Neuronal stem cell (in vitro differentiated cells): Measurements from ENCODE around the gene SUGP1.

Experiments used
- DNase-seq: peaks from one replicate; pipeline ENCODE4 v3.0.0-alpha.2; 2013; ENCODE audit warnings: low spot score
- H2AFZ ChIP-seq: one replicate; pipeline ENCODE4 v1.6.1; 2013; ENCODE audit warnings: mild to moderate bottlenecking, low read length, inconsistent platforms
- H2AK5ac ChIP-seq: 2 replicates; pipeline ENCODE4 v1.6.1; 2013; ENCODE audit warnings: low read depth, mild to moderate bottlenecking, inconsistent platforms, low read length, moderate library complexity, mixed read lengths
- H2BK120ac ChIP-seq: 2 replicates; pipeline ENCODE4 v1.6.1; 2013; ENCODE audit warnings: low read depth, mild to moderate bottlenecking, inconsistent platforms, low read length, moderate library complexity, mixed read lengths
- H2BK12ac ChIP-seq: one replicate; pipeline ENCODE4 v1.6.1; 2013; ENCODE audit warnings: low read length, inconsistent platforms
- H2BK15ac ChIP-seq: 2 replicates; pipeline ENCODE4 v1.6.1; 2013; ENCODE audit warnings: mild to moderate bottlenecking, low read length, inconsistent platforms, mixed read lengths
- H2BK5ac ChIP-seq: one replicate; pipeline ENCODE4 v1.6.1; 2013; ENCODE audit warnings: inconsistent platforms, mild to moderate bottlenecking, low read length, moderate library complexity
- H3K14ac ChIP-seq: one replicate; pipeline ENCODE4 v1.6.1; 2013; ENCODE audit warnings: low read length, inconsistent platforms
- H3K18ac ChIP-seq: 2 replicates; pipeline ENCODE4 v1.6.1; 2013; ENCODE audit warnings: low read length, inconsistent platforms
- H3K23ac ChIP-seq: 2 replicates; pipeline ENCODE4 v1.6.1; 2013; ENCODE audit warnings: low read depth, mild to moderate bottlenecking, mixed read lengths, low read length, inconsistent platforms; ENCODE audit not compliant: poor library complexity
- H3K27ac ChIP-seq: replicated peaks from 3 replicates; pipeline ENCODE4 v1.5.1; 2013; ENCODE audit warnings: low read length, inconsistent platforms
- H3K27me3 ChIP-seq, 3 experiments: 2 replicates each; pipeline ENCODE4 v1.6.1; 2013; ENCODE audit warnings: low read length in 3 of 3, mild to moderate bottlenecking in 2 of 3, inconsistent platforms in 1 of 3, low read depth in 1 of 3, mixed read lengths in 1 of 3, moderate library complexity in 1 of 3; ENCODE audit not compliant: control insufficient read depth in 3 of 3, insufficient read depth in 3 of 3
- H3K36me3 ChIP-seq, 2 donors: replicated peaks in 1 of 2; 2 replicates each; pipeline ENCODE4 v1.6.1; 2013; ENCODE audit warnings: low read length in 2 of 2; ENCODE audit not compliant: control insufficient read depth in 2 of 2, insufficient read depth in 2 of 2
- H3K4ac ChIP-seq: 2 replicates; pipeline ENCODE4 v1.6.1; 2013; ENCODE audit warnings: inconsistent platforms, mild to moderate bottlenecking, low read length, moderate library complexity
- H3K4me1 ChIP-seq, 2 donors: 1 replicate in 1 of 2; 2 replicates in 1 of 2; pipeline ENCODE4 v1.6.1; 2013; ENCODE audit warnings: low read length in 2 of 2, low read depth in 1 of 2; ENCODE audit not compliant: control insufficient read depth in 2 of 2, insufficient read depth in 1 of 2
- H3K4me2 ChIP-seq: one replicate; pipeline ENCODE4 v1.6.1; 2013; ENCODE audit warnings: mild to moderate bottlenecking, low read length, inconsistent platforms; ENCODE audit not compliant: insufficient read depth, poor library complexity, severe bottlenecking
- H3K4me3 ChIP-seq, 2 donors: 2 replicates each; pipeline ENCODE4 v1.5.1; 2013; ENCODE audit warnings: low read length in 2 of 2, mild to moderate bottlenecking in 2 of 2, inconsistent platforms in 1 of 2, moderate library complexity in 1 of 2
- H3K79me1 ChIP-seq: one replicate; pipeline ENCODE4 v1.6.1; 2013; ENCODE audit warnings: low read depth, mild to moderate bottlenecking, inconsistent platforms, low read length, moderate library complexity
- H3K9ac ChIP-seq: one replicate; pipeline ENCODE4 v1.6.1; 2013; ENCODE audit warnings: mild to moderate bottlenecking, low read depth, low read length, inconsistent platforms; ENCODE audit not compliant: poor library complexity
- H3K9me3 ChIP-seq, 2 donors: replicated peaks in 1 of 2; 2 replicates each; pipeline versions ENCODE3 to v1.6.1; 2013; ENCODE audit warnings: low read length in 2 of 2, mild to moderate bottlenecking in 2 of 2, inconsistent platforms in 1 of 2, low read depth in 1 of 2, mixed read lengths in 1 of 2, moderate library complexity in 1 of 2; ENCODE audit not compliant: control insufficient read depth in 2 of 2, insufficient read depth in 1 of 2
- H4K8ac ChIP-seq: one replicate; pipeline ENCODE4 v1.6.1; 2013; ENCODE audit warnings: low read depth, mild to moderate bottlenecking, inconsistent platforms, low read length, moderate library complexity
- H4K91ac ChIP-seq: one replicate; pipeline ENCODE4 v1.6.1; 2013; ENCODE audit warnings: low read length, low read depth, mild to moderate bottlenecking, inconsistent platforms; ENCODE audit not compliant: poor library complexity
- WGBS, 2 donors: extraction: QIAGEN DNeasy Blood & Tissue Kit; methylation state at CpG; one replicate each; pipeline ENCODE4 v1.1.7; 2013; ENCODE audit warnings: missing lambda C conversion rate in 2 of 2, mixed read lengths in 1 of 2; ENCODE audit not compliant: insufficient read length in 2 of 2, insufficient replicate concordance in 1 of 2; ENCODE audit errors: extremely low coverage in 2 of 2; 5-methylcytosine and 5-hydroxymethylcytosine counted together

SUGP1 gene

GRCh38 chr19:19355606-19356139 lies 35.4 kb upstream of the SUGP1 start:
- Histone ChIP-seq H2BK15ac (no peak overlapping the region), H2AK5ac (no peak overlapping the region), H3K4ac (no peak overlapping the region), H3K4me3 (peak overlapping the region in 1 of 2 donors; percentile 50), H3K4me2 (no peak overlapping the region), H3K27ac (no peak overlapping the region), H2BK12ac (no peak overlapping the region), H3K14ac (no peak overlapping the region), H3K79me1 (peaks cover 2% of the 10 kb centered on the region), H2BK5ac (peak overlapping the region; percentile 35), H3K9me3 (no peaks in the 10 kb centered on the region), H2BK120ac (no peak overlapping the region), H3K9ac (no peak overlapping the region), H3K4me1 (no peaks in the 10 kb centered on the region), H3K23ac (no peak overlapping the region), H4K91ac (no peak overlapping the region), H3K36me3 (peaks cover 44 to 83% of the 10 kb centered on the region in 2 donors), H3K18ac (no peak overlapping the region), H2AFZ (no peak overlapping the region), H3K27me3 (no peaks in the 10 kb centered on the region), H4K8ac (no peak overlapping the region)
- WGBS, 2 donors: no CpG with 5 or more reads among the region's 18 CpGs
- DNase-seq: no peak

GRCh38 chr19:19354932-19355331 lies 34.6 kb upstream of the SUGP1 start:
- WGBS, 2 donors: no CpG with 5 or more reads among the region's 11 CpGs
- H3K4ac ChIP-seq: no peak overlapping the region
- peaks cover 44 to 84% of the 10 kb centered on the region in 2 donors for H3K36me3 ChIP-seq
- no peak overlapping the region for H3K18ac ChIP-seq
- H4K8ac ChIP-seq: no peak overlapping the region
- H2AK5ac ChIP-seq: no peak overlapping the region
- no peak overlapping the region for H3K14ac ChIP-seq
- H2BK15ac ChIP-seq: no peak overlapping the region
- no peaks in the 10 kb centered on the region for H3K27me3 ChIP-seq
- no peak overlapping the region for H2BK120ac ChIP-seq
- H4K91ac ChIP-seq: no peak overlapping the region
- peaks cover 2% of the 10 kb centered on the region for H3K79me1 ChIP-seq
- no peak overlapping the region for H3K4me2 ChIP-seq
- H2AFZ ChIP-seq: no peak overlapping the region
- no peak overlapping the region for H3K9ac ChIP-seq
- H3K23ac ChIP-seq: no peak overlapping the region
- H3K9me3 ChIP-seq: no peaks in the 10 kb centered on the region
- H3K27ac ChIP-seq: no peak overlapping the region
- no peak overlapping the region for H3K4me3 ChIP-seq
- DNase-seq: no peak
- no peak overlapping the region for H2BK12ac ChIP-seq
- H2BK5ac ChIP-seq: peak overlapping the region; percentile 35
- no peaks in the 10 kb centered on the region for H3K4me1 ChIP-seq

- H3K36me3 ChIP-seq: peaks cover 51 to 92% of the 10 kb centered on the region in 2 donors
Observed at GRCh38 chr19:19354007-19354406, 33.7 kb upstream of the SUGP1 start.

GRCh38 chr19:19352823-19353222 lies 32.5 kb upstream of the SUGP1 start:
- peaks cover 58 to 93% of the 10 kb centered on the region in 2 donors for H3K36me3 ChIP-seq

More at GRCh38 chr19:19354007-19354406, 33.7 kb upstream of the SUGP1 start:
- H3K4me2 ChIP-seq: no peak overlapping the region
- no peak overlapping the region for H2AK5ac ChIP-seq
- no CpG with 5 or more reads among the region's 5 CpGs for WGBS, 2 donors
- H3K4me3 ChIP-seq: no peak overlapping the region
- H3K4ac ChIP-seq: peak overlapping the region; percentile 53
- H4K8ac ChIP-seq: peak overlapping the region; percentile 82
- H3K18ac ChIP-seq: no peak overlapping the region
- no peak overlapping the region for H2BK12ac ChIP-seq
- no peaks in the 10 kb centered on the region for H3K27me3 ChIP-seq
- no peak overlapping the region for H2BK120ac ChIP-seq
- no peak overlapping the region for H2BK5ac ChIP-seq
- H2AFZ ChIP-seq: no peak overlapping the region
- no peak overlapping the region for H2BK15ac ChIP-seq
- no peak overlapping the region for H3K23ac ChIP-seq
- H3K27ac ChIP-seq: no peak overlapping the region
- DNase-seq: no peak
- H3K9me3 ChIP-seq: no peaks in the 10 kb centered on the region
- H3K4me1 ChIP-seq: no peaks in the 10 kb centered on the region
- no peak overlapping the region for H3K14ac ChIP-seq
- H4K91ac ChIP-seq: no peak overlapping the region
- peaks cover 2% of the 10 kb centered on the region for H3K79me1 ChIP-seq
- no peak overlapping the region for H3K9ac ChIP-seq

More at GRCh38 chr19:19352823-19353222, 32.5 kb upstream of the SUGP1 start:
- H2BK120ac ChIP-seq: no peak overlapping the region
- H3K23ac ChIP-seq: no peak overlapping the region
- H3K18ac ChIP-seq: no peak overlapping the region
- H3K14ac ChIP-seq: no peak overlapping the region
- H3K9me3 ChIP-seq: no peaks in the 10 kb centered on the region
- H3K4me2 ChIP-seq: no peak overlapping the region
- H2AK5ac ChIP-seq: no peak overlapping the region
- H3K79me1 ChIP-seq: peaks cover 2% of the 10 kb centered on the region
- H3K27ac ChIP-seq: no peak overlapping the region
- H4K8ac ChIP-seq: no peak overlapping the region
- no peak overlapping the region for H2BK5ac ChIP-seq
- no peak overlapping the region for H2BK15ac ChIP-seq
- no peak overlapping the region for H4K91ac ChIP-seq
- H3K4me3 ChIP-seq: no peak overlapping the region
- no peak overlapping the region for H3K9ac ChIP-seq
- no peaks in the 10 kb centered on the region for H3K27me3 ChIP-seq
- no CpG with 5 or more reads among the region's 8 CpGs for WGBS, 2 donors
- no peak overlapping the region for H3K4ac ChIP-seq
- DNase-seq: no peak
- no peaks in the 10 kb centered on the region for H3K4me1 ChIP-seq
- H2BK12ac ChIP-seq: no peak overlapping the region
- no peak overlapping the region for H2AFZ ChIP-seq
